Fibroblast of lung (primary cell): ENCODE measurements around the gene SSH2. TPM values are rescaled to one million over a fixed set of nuclear protein-coding genes. Genes with fewer than 3 reads are reported as not detected.
A peak's percentile ranks its signal among the peaks of the same experiment; 100 is the strongest.

ENCODE experiments used
- DNase-seq, 2 donors: peaks; one replicate each; pipeline versions ENCODE4 v3.0.0 to v3.0.0-alpha.2; 2010; ENCODE audit warnings: low read depth in 2 of 2
- H2AFZ ChIP-seq: 2 replicates; pipeline ENCODE4 v1.5.1; 2012; ENCODE audit warnings: low read length, control low read depth, inconsistent platforms
- H3K27ac ChIP-seq: 2 replicates; pipeline ENCODE4 v1.5.1; 2011; ENCODE audit warnings: low read length, control low read depth; ENCODE audit not compliant: insufficient read depth
- H3K27me3 ChIP-seq: 2 replicates; pipeline ENCODE4 v1.5.1; 2011; ENCODE audit warnings: mild to moderate bottlenecking, low read length; ENCODE audit not compliant: control insufficient read depth, insufficient read depth
- H3K36me3 ChIP-seq: 2 replicates; pipeline ENCODE4 v1.5.1; 2011; ENCODE audit warnings: low read length; ENCODE audit not compliant: control insufficient read depth, insufficient read depth
- H3K4me1 ChIP-seq: 2 replicates; pipeline ENCODE4 v1.5.1; 2011; ENCODE audit warnings: low read length; ENCODE audit not compliant: control insufficient read depth, insufficient read depth; ENCODE audit errors: extremely low read depth
- H3K4me2 ChIP-seq: 2 replicates; pipeline ENCODE4 v1.5.1; 2011; ENCODE audit warnings: low read length, control low read depth; ENCODE audit not compliant: insufficient read depth; ENCODE audit errors: extremely low read depth
- H3K4me3 ChIP-seq, 4 experiments: fragments of 200-600 bp in 1 of 4; sonication (generic) in 1 of 4; replicated peaks in 1 of 4; 2 replicates each; pipeline ENCODE4 v1.5.1; 2011 to 2016; ENCODE audit warnings: low read length in 4 of 4, low read depth in 3 of 4, mild to moderate bottlenecking in 3 of 4, control low read depth in 2 of 4, inconsistent platforms in 1 of 4, mixed read lengths in 1 of 4; ENCODE audit not compliant: insufficient read depth in 1 of 4; ENCODE audit errors: control extremely low read depth in 1 of 4
- H3K79me2 ChIP-seq: 2 replicates; pipeline ENCODE4 v1.5.1; 2012; ENCODE audit warnings: mild to moderate bottlenecking, low read length, inconsistent platforms; ENCODE audit not compliant: control insufficient read depth, insufficient read depth
- H3K9ac ChIP-seq: 2 replicates; pipeline ENCODE4 v1.5.1; 2011; ENCODE audit warnings: mild to moderate bottlenecking, low read length, control low read depth; ENCODE audit not compliant: insufficient read depth
- H3K9me3 ChIP-seq: 2 replicates; pipeline ENCODE4 v1.5.1; 2012; ENCODE audit warnings: low read depth, low read length; ENCODE audit not compliant: control insufficient read depth, insufficient read depth
- H4K20me1 ChIP-seq: 2 replicates; pipeline ENCODE4 v1.5.1; 2011; ENCODE audit warnings: low read length; ENCODE audit not compliant: control insufficient read depth, insufficient read depth; ENCODE audit errors: extremely low read depth
- EZH2 ChIP-seq: IDR thresholded peaks from 2 replicates; pipeline ENCODE4 v1.5.1; 2012; ENCODE audit warnings: low read length, control low read depth, mild to moderate bottlenecking; ENCODE audit errors: missing control alignments
- polyA plus RNA-seq, 2 donors: library from polyadenylated mRNA; depleted of rRNA in 1 of 2; stranded (reverse) in 1 of 2; unstranded in 1 of 2; fragments of >200 nt; gene quantifications; 2 replicates each; pipeline ENCODE4 v1.2.1, GENCODE V29; 2011 to 2012; ENCODE audit warnings: missing spikeins in 1 of 2
- total RNA-seq: library from RNA; depleted of rRNA; stranded (reverse); fragments of >200 nt; gene quantifications from 2 replicates; pipeline ENCODE4 v1.2.1, GENCODE V29; 2014
- TF ChIP-seq, protein P1 (sequence below), 2 donors: IDR thresholded peaks in 1 of 2; conservative IDR thresholded peaks in 1 of 2; 1 replicate in 1 of 2; 2 replicates in 1 of 2; pipeline ENCODE4 v1.5.1; 2011 to 2012; ENCODE audit warnings: low read length in 2 of 2, control low read depth in 1 of 2, inconsistent platforms in 1 of 2, low read depth in 1 of 2, mild to moderate bottlenecking in 1 of 2

Gene SSH2
- total and polyA plus RNA-seq, 2 donors (not counting 1 experiment from before 2014, with no cell fraction given), result 21.0 to 30.2 TPM

DNA sequence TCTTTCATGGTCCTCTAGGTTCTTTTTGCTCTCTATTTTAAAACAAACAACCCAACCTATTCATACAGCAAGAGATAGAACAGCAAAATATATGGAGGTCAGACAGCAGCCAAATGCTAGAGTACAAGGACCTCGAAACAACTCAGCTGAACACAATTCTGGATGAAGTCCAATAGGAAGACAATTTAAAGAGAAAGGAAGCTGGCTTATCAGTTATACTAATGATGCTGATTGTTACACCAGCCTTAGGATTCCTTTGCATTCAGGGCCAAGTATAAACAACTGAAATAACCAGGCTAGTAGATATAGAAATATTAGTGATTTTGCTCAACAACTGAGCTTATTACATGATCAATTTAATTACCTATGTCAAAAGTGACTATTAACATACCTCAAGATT is 2.5 kb downstream of the SSH2 start:
- Histone ChIP-seq H3K27me3 (no peaks in the 10 kb centered on the region), H3K79me2 (peaks cover 54% of the 10 kb centered on the region), H2AFZ (no peak overlapping the region), H3K36me3 (no peaks in the 10 kb centered on the region), H3K4me2 (peak overlapping the region; percentile 86), H3K9me3 (no peaks in the 10 kb centered on the region), H3K4me3 (peak overlapping the region in 2 of 4 experiments; percentile 8 to 91), H3K27ac (no peak overlapping the region), H3K9ac (no peak overlapping the region), H4K20me1 (no peaks in the 10 kb centered on the region), H3K4me1 (peaks cover 6% of the 10 kb centered on the region)
- DNase-seq, result peak in 1 of 2 donors; percentile 21
- TF ChIP-seq, protein P1, sequence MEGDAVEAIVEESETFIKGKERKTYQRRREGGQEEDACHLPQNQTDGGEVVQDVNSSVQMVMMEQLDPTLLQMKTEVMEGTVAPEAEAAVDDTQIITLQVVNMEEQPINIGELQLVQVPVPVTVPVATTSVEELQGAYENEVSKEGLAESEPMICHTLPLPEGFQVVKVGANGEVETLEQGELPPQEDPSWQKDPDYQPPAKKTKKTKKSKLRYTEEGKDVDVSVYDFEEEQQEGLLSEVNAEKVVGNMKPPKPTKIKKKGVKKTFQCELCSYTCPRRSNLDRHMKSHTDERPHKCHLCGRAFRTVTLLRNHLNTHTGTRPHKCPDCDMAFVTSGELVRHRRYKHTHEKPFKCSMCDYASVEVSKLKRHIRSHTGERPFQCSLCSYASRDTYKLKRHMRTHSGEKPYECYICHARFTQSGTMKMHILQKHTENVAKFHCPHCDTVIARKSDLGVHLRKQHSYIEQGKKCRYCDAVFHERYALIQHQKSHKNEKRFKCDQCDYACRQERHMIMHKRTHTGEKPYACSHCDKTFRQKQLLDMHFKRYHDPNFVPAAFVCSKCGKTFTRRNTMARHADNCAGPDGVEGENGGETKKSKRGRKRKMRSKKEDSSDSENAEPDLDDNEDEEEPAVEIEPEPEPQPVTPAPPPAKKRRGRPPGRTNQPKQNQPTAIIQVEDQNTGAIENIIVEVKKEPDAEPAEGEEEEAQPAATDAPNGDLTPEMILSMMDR (conservative IDR thresholded peaks at IDR 0.05 in 1 of 2, IDR thresholded peaks at IDR 0.05 in 1 of 2; ENCODE audit: low read depth in 1 of 2, low read length in 2 of 2), result no peak
- TF ChIP-seq EZH2, result no peak

DNA sequence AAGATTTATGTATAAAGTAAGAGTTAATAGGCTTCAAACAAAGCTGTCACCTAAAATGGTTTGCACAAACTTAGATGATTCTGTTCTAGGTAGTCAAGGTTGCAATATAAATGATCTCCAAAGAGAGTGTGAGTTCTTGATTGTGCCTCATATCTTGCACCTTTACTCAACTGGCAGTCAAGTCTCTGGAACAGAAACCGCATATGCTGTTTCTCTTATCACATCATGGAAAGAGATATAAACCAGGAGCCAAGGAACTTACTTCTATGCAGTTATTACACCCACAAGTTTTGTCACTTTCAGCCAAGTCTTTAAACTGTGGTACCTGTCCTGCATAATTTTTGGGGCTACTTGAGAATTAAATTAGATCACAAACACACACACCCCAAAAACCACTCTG is 5.2 kb downstream of the SSH2 start:
- Histone ChIP-seq H3K9me3 (no peaks in the 10 kb centered on the region), H4K20me1 (no peaks in the 10 kb centered on the region), H2AFZ (no peak overlapping the region), H3K79me2 (peaks cover 62% of the 10 kb centered on the region), H3K4me2 (no peak overlapping the region), H3K27me3 (no peaks in the 10 kb centered on the region), H3K27ac (no peak overlapping the region), H3K36me3 (no peaks in the 10 kb centered on the region), H3K4me3 (no peak overlapping the region), H3K4me1 (peaks cover 4% of the 10 kb centered on the region), H3K9ac (no peak overlapping the region)
- no peak for DNase-seq
- TF ChIP-seq, protein P1 (conservative IDR thresholded peaks at IDR 0.05 in 1 of 2, IDR thresholded peaks at IDR 0.05 in 1 of 2; ENCODE audit: low read depth in 1 of 2, low read length in 2 of 2), result no peak
- TF ChIP-seq EZH2, result no peak

DNA sequence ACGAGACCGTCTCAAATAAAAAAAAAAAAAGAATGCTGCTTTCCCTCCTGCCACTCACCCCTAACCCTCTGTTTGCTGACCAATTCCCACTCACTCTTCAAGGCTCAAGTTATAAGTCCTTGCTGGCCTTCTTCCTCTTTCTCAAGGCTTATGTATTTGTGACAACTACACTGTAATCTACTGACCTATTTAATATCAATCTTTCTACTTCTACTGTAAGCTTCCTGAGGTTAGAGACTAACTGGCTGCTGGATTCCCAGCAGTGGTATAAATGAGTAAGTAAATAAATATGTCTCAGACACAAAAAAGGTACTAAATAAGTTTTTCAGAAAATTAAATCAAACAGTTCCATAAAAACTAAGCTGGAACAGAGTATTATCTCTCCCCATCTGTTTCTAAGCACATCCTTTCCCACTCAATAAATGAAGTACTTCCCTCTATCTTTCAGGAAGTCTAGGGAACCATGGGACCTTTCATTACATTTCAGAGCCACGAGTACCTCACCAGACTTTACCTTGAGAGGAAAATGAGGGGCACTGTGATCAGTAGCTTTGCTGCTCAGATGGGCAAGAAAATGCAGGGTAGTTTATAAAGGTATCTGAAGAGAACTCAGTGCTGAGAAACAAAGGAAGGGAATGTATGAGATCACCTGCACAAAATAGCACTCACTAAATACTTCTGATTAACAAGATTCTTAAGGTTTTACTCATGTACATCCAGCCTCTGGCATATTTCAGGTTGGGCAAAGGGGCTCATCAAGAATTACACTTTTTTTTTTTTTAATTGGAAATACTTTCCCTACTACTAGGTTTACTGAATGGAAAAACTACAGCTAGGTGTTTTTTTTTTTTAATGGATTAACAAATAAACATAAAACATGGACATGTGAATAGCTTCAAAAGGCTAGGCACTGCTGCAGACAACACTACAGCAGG is 10.8 kb downstream of the SSH2 start:
- H3K9ac ChIP-seq, result no peak overlapping the region
- peaks cover 2% of the 10 kb centered on the region for H3K4me1 ChIP-seq
- no peaks in the 10 kb centered on the region for H3K27me3 ChIP-seq
- DNase-seq, result peak in 1 of 2 donors; percentile 92
- H3K36me3 ChIP-seq, result no peaks in the 10 kb centered on the region
- peaks cover 19% of the 10 kb centered on the region for H3K79me2 ChIP-seq
- H3K27ac ChIP-seq, result no peak overlapping the region
- H3K4me2 ChIP-seq, result peak overlapping the region; percentile 35
- no peaks in the 10 kb centered on the region for H3K9me3 ChIP-seq
- H3K4me3 ChIP-seq, result no peak overlapping the region
- TF ChIP-seq, protein P1 (conservative IDR thresholded peaks at IDR 0.05 in 1 of 2, IDR thresholded peaks at IDR 0.05 in 1 of 2; ENCODE audit: low read depth in 1 of 2, low read length in 2 of 2), result no peak
- no peak for TF ChIP-seq EZH2
- no peaks in the 10 kb centered on the region for H4K20me1 ChIP-seq
- no peak overlapping the region for H2AFZ ChIP-seq
